ENCODE data around the gene MEIKIN.
"Not testable (repeated sequence)": the region's sequence is repeated elsewhere in the genome, so short reads cannot be mapped to it uniquely, and the experiment has no call there.

The MEIKIN gene

GRCh38 chr5:131913603-131914002, 31.9 kb downstream of the MEIKIN start:
- DNase-seq (ENCODE audit: low spot score), result no peak

GRCh38 chr5:131906668-131907067, 38.8 kb downstream of the MEIKIN start:
- DNase-seq (ENCODE audit: low spot score), result no peak

GRCh38 chr5:131902266-131902665, 43.2 kb downstream of the MEIKIN start:
- not testable (repeated sequence) for DNase-seq (ENCODE audit: low spot score)

- DNase-seq (ENCODE audit: low spot score), result no peak
Measured at GRCh38 chr5:131899686-131900085, 45.8 kb downstream of the MEIKIN start.

GRCh38 chr5:131883984-131884383, 61.5 kb downstream of the MEIKIN start:
- no peak for DNase-seq (ENCODE audit: low spot score)

GRCh38 chr5:131879705-131880104, 65.8 kb downstream of the MEIKIN start:
- no peak for DNase-seq (ENCODE audit: low spot score)

GRCh38 chr5:131877873-131878272, 67.6 kb downstream of the MEIKIN start:
- DNase-seq (ENCODE audit: low spot score), result no peak

GRCh38 chr5:131871251-131871650, 74.2 kb downstream of the MEIKIN start:
- not testable (repeated sequence) for DNase-seq (ENCODE audit: low spot score)

- DNase-seq (ENCODE audit: low spot score), result no peak
Measured at GRCh38 chr5:131867524-131867923, 77.9 kb downstream of the MEIKIN start.

GRCh38 chr5:131863700-131864099, 81.8 kb downstream of the MEIKIN start:
- no peak for DNase-seq (ENCODE audit: low spot score)

GRCh38 chr5:131857388-131857787, 88.1 kb downstream of the MEIKIN start:
- no peak for DNase-seq (ENCODE audit: low spot score)

- DNase-seq (ENCODE audit: low spot score), result no peak
Measured at GRCh38 chr5:131855452-131855851, 90.0 kb downstream of the MEIKIN start.

- no peak for DNase-seq (ENCODE audit: low spot score)
Measured at GRCh38 chr5:131854134-131854533, 91.3 kb downstream of the MEIKIN start.

- DNase-seq (ENCODE audit: low spot score), result no peak
Measured at GRCh38 chr5:131848662-131849061, 96.8 kb downstream of the MEIKIN start.

GRCh38 chr5:131846536-131846935, 98.9 kb downstream of the MEIKIN start:
- no peak for DNase-seq (ENCODE audit: low spot score)

- no peak for DNase-seq (ENCODE audit: low spot score)
Measured at GRCh38 chr5:131845828-131846227, 99.6 kb downstream of the MEIKIN start.

- not testable (repeated sequence) for DNase-seq (ENCODE audit: low spot score)
Measured at GRCh38 chr5:131842971-131843370, 102.5 kb downstream of the MEIKIN start.

GRCh38 chr5:131832702-131833101, 112.8 kb downstream of the MEIKIN start:
- DNase-seq (ENCODE audit: low spot score), result not testable (repeated sequence)

- no peak for DNase-seq (ENCODE audit: low spot score)
Measured at GRCh38 chr5:131825404-131826013, 120.0 kb downstream of the MEIKIN start.

GRCh38 chr5:131824631-131825030, 120.8 kb downstream of the MEIKIN start:
- no peak for DNase-seq (ENCODE audit: low spot score)

GRCh38 chr5:131821221-131821620, 124.2 kb downstream of the MEIKIN start:
- no peak for DNase-seq (ENCODE audit: low spot score)

GRCh38 chr5:131818001-131818724, 127.3 kb downstream of the MEIKIN start:
- no peak for DNase-seq (ENCODE audit: low spot score)

- DNase-seq (ENCODE audit: low spot score), result peak; percentile 85
Measured at GRCh38 chr5:131814990-131815389, 130.5 kb downstream of the MEIKIN start.

Measured in RKO (cell line).